HCT116 (cell line): ENCODE results near the gene TPSD1. TPM values are rescaled to one million over a fixed set of nuclear protein-coding genes. Genes with fewer than 3 reads are reported as not detected.

Experiments
- ATAC-seq: fragments of 200-7000 bp; cut with Tn5 transposase; 2 replicates; pipeline ENCODE4 v1.9.1; 2020; ENCODE audit warnings: mild to moderate bottlenecking, moderate library complexity
- BruUV-seq: library from RNA; stranded (reverse); fragments of 400-500 nt; replicated peaks from 2 replicates; lab custom pipeline; 2021; lab: Mats Ljungman, UMichigan
- CTCF ChIA-PET: fragments of 300-600 bp; sonication (Branson Sonifier 250); formaldehyde crosslinking; loops from one replicate; lab custom pipeline; 2021; ENCODE audit warnings: antibody characterized with exemption; lab: Charles Lee
- POLR2A ChIA-PET: fragments of 300-600, 350-600 bp; sonication (Branson Sonifier 250); formaldehyde crosslinking; loops from one replicate; lab custom pipeline; 2021; ENCODE audit warnings: antibody characterized with exemption; lab: Charles Lee
- RAD21 ChIA-PET, 2 experiments: fragments of 300-600 bp; sonication (Branson Sonifier 250); formaldehyde crosslinking; loops; one replicate each; lab custom pipeline; 2023; ENCODE audit warnings: low total read pairs in 2 of 2; ENCODE audit not compliant: uncharacterized antibody in 2 of 2, unreplicated experiment in 2 of 2, low non-redundant PET in 1 of 2; lab: Charles Lee
- DNase-seq: peaks from one replicate; pipeline ENCODE4 v3.0.0-alpha.2; 2010; ENCODE audit warnings: low read depth, low spot score
- H2AFZ ChIP-seq: fragments of 200-600 bp; shearing (Covaris generic), sonication (generic); 2 replicates; pipeline ENCODE4 v1.6.1; 2017; ENCODE audit warnings: low read depth, mixed run types, mixed read lengths, antibody characterized with exemption, low read length; ENCODE audit not compliant: poor library complexity, severe bottlenecking
- H3K27ac ChIP-seq: 2 replicates; pipeline ENCODE4 v1.5.1; 2012; ENCODE audit warnings: low read depth, low read length
- H3K27me3 ChIP-seq: fragments of 200-600 bp; sonication (generic); 2 replicates; pipeline ENCODE4 v1.6.1; 2016; ENCODE audit warnings: mixed run types, low read length, mixed read lengths; ENCODE audit not compliant: insufficient read depth
- H3K36me3 ChIP-seq, 2 experiments: fragments of 200-500 bp in 1 of 2; fragments of 200-600 bp in 1 of 2; sonication (Bioruptor generic) in 1 of 2; sonication (generic) in 1 of 2; 2 replicates each; pipeline versions ENCODE4 v1.5.1 to v1.6.1; 2014 to 2016; ENCODE audit warnings: low read length in 2 of 2, inconsistent platforms in 1 of 2, mixed read lengths in 1 of 2, mixed run types in 1 of 2; ENCODE audit not compliant: insufficient read depth in 2 of 2, control insufficient read depth in 1 of 2
- H3K4me1 ChIP-seq, 2 experiments: fragments of 200-600 bp in 1 of 2; sonication (generic) in 1 of 2; 2 replicates each; pipeline versions ENCODE4 v1.5.1 to v1.6.1; 2012 to 2017; ENCODE audit warnings: low read length in 2 of 2, inconsistent platforms in 1 of 2, mild to moderate bottlenecking in 1 of 2, mixed read lengths in 1 of 2, mixed run types in 1 of 2, moderate library complexity in 1 of 2; ENCODE audit not compliant: insufficient read depth in 2 of 2, control insufficient read depth in 1 of 2
- H3K4me2 ChIP-seq: fragments of 200-600 bp; sonication (generic); 2 replicates; pipeline ENCODE4 v1.6.1; 2017; ENCODE audit warnings: mixed run types, low read length, mixed read lengths
- H3K4me3 ChIP-seq, 2 experiments: fragments of 200-600 bp in 1 of 2; sonication (generic) in 1 of 2; replicated peaks in 1 of 2; 2 replicates each; pipeline ENCODE4 v1.5.1; 2011 to 2016; ENCODE audit warnings: low read length in 2 of 2, control low read depth in 1 of 2, low read depth in 1 of 2, mild to moderate bottlenecking in 1 of 2, mixed read lengths in 1 of 2, mixed run types in 1 of 2
- H3K79me2 ChIP-seq: fragments of 200-600 bp; sonication (generic); 2 replicates; pipeline ENCODE4 v1.6.1; 2017; ENCODE audit warnings: mild to moderate bottlenecking, mixed run types, low read length, moderate library complexity, mixed read lengths; ENCODE audit not compliant: insufficient read depth
- H3K9ac ChIP-seq: fragments of 200-600 bp; sonication (generic); 2 replicates; pipeline ENCODE4 v1.6.1; 2016; ENCODE audit warnings: low read length, mixed read lengths
- H3K9me2 ChIP-seq: fragments of 200-600 bp; sonication (generic), shearing (Covaris generic); 2 replicates; pipeline ENCODE4 v1.6.1; 2017; ENCODE audit warnings: mixed run types, mild to moderate bottlenecking, moderate library complexity; ENCODE audit not compliant: insufficient read depth
- H3K9me3 ChIP-seq, 2 experiments: fragments of 200-500 bp in 1 of 2; fragments of 200-600 bp in 1 of 2; sonication (Bioruptor generic) in 1 of 2; sonication (generic) in 1 of 2; 2 replicates each; pipeline ENCODE4 v1.6.1; 2014 to 2017; ENCODE audit warnings: low read length in 2 of 2, mixed read lengths in 2 of 2, inconsistent platforms in 1 of 2, low read depth in 1 of 2, mild to moderate bottlenecking in 1 of 2, mixed run types in 1 of 2, moderate library complexity in 1 of 2; ENCODE audit not compliant: control insufficient read depth in 1 of 2, insufficient read depth in 1 of 2
- H4K20me1 ChIP-seq: fragments of 200-600 bp; sonication (generic), shearing (Covaris generic); 2 replicates; pipeline ENCODE4 v1.6.1; 2017; ENCODE audit warnings: mixed run types, mild to moderate bottlenecking, moderate library complexity; ENCODE audit not compliant: insufficient read depth
- CTCF ChIP-seq, 3 experiments: fragments of 200-600 bp in 1 of 3; sonication (generic) in 1 of 3; IDR thresholded peaks in 2 of 3; conservative IDR thresholded peaks in 1 of 3; 2 replicates each; pipeline ENCODE4 v1.5.1; 2012 to 2017; ENCODE audit warnings: low read depth in 2 of 3, low read length in 2 of 3, antibody characterized with exemption in 1 of 3, borderline replicate concordance in 1 of 3, control low read depth in 1 of 3, mild to moderate bottlenecking in 1 of 3, mixed read lengths in 1 of 3, mixed run types in 1 of 3, moderate library complexity in 1 of 3; ENCODE audit not compliant: insufficient read depth in 1 of 3
- JUND ChIP-seq: IDR thresholded peaks from 2 replicates; pipeline ENCODE4 v1.6.1; 2012
- intact Hi-C: fragments of 100-400 bp; cut with micrococcal nuclease; formaldehyde crosslinking; loops from 2 replicates; pipeline ENCODE4 v1.10.0; 2022
- total RNA-seq: library from RNA; stranded (reverse); gene quantifications from one replicate; pipeline ENCODE4 v1.2.1, GENCODE V29; 2021; ENCODE audit not compliant: unreplicated experiment

Gene TPSD1
- total RNA-seq, 1 experiment from 2014 or later: not detected

GRCh38 chr16:1217526-1217925 is 38.3 kb upstream of the TPSD1 start:
- H3K9me3 ChIP-seq: no peaks in the 10 kb centered on the region
- RAD21 ChIA-PET: no interaction called here

More at GRCh38 chr16:1217526-1217925, 38.3 kb upstream of the TPSD1 start:
- BruUV-seq: no TSS peak
- TF ChIP-seq CTCF (IDR thresholded peaks at IDR 0.05 in 2 of 3, conservative IDR thresholded peaks at IDR 0.05 in 1 of 3; ENCODE audit: borderline replicate concordance in 1 of 3, insufficient read depth in 1 of 3, low read depth in 2 of 3, low read length in 2 of 3) (no peak), JUND (no peak)
- H3K4me3 ChIP-seq: no peak overlapping the region
- CTCF ChIA-PET: no interaction called here
- H4K20me1 ChIP-seq: no peaks in the 10 kb centered on the region
- no peak overlapping the region for H2AFZ ChIP-seq
- no peaks in the 10 kb centered on the region for H3K9me2 ChIP-seq
- intact Hi-C loops: no loop called here
- POLR2A ChIA-PET: no interaction called here
- ATAC-seq (no peak), DNase-seq (no peak)
- H3K9ac ChIP-seq: no peak overlapping the region
- H3K4me1 ChIP-seq: no peaks in the 10 kb centered on the region
- H3K4me2 ChIP-seq: no peak overlapping the region
- no peaks in the 10 kb centered on the region for H3K79me2 ChIP-seq
- H3K27me3 ChIP-seq: no peaks in the 10 kb centered on the region
- no peaks in the 10 kb centered on the region; a peak in 1 of 4 replicates for H3K36me3 ChIP-seq
- H3K27ac ChIP-seq: no peak overlapping the region
